ENCODE data around the gene GREB1. TPM values are rescaled to one million over a fixed set of nuclear protein-coding genes. Genes with fewer than 3 reads are reported as not detected.

The GREB1 gene
- total RNA-seq, 6 donors from 2014 or later = 0.39 to 5.4 (median 1.6) TPM

- no peak for DNase-seq
- H3K4me3 ChIP-seq = no peak overlapping the region
- peaks cover 0 to 4% (median 0%) of the 10 kb centered on the region in 4 donors for H3K9me3 ChIP-seq
- 88 to 89% methylated on average over 10 of the region's 10 CpGs for WGBS, 2 donors
- no peak for ATAC-seq (ENCODE audit: low FRiP score in 2 of 2)
- H3K36me3 ChIP-seq = no peaks in the 10 kb centered on the region
- no peaks in the 10 kb centered on the region for H3K4me1 ChIP-seq
- H3K27ac ChIP-seq = no peak overlapping the region
- no peaks in the 10 kb centered on the region for H3K27me3 ChIP-seq
- TF ChIP-seq CTCF (IDR thresholded peaks at IDR 0.05) = no peak
- TF ChIP-seq POLR2A (IDR thresholded peaks at IDR 0.05) = no peak
- TF ChIP-seq POLR2AphosphoS5 (IDR thresholded peaks at IDR 0.05) = no peak
- no peak for TF ChIP-seq EP300 (IDR thresholded peaks at IDR 0.05)
Observed at GRCh38 chr2:11625671-11626070, 91.8 kb downstream of the GREB1 start.

DNA sequence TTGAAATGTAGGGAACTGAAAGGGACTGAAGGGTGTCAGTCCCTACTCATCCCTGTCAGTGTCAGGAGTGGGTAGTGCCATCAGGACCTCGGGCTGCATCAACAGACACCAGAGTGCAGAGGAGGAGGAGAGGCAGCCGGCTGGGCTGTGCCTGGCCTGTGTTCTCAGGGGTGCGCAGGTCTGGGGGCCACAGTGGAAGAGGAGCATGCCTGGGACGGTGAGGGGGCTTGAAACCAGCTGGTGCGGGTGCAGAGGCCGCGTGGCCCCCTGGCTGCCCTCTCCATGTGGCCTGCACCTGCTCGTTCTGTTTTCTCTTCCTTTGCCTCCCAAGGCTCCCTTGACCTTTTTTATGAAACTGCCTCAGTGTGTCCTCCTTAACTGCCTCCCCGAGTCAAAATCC lies 94.8 kb downstream of the GREB1 start:
- no peaks in the 10 kb centered on the region for H3K27me3 ChIP-seq
- TF ChIP-seq POLR2A (IDR thresholded peaks at IDR 0.05) (no peak), POLR2AphosphoS5 (IDR thresholded peaks at IDR 0.05) (no peak), CTCF (IDR thresholded peaks at IDR 0.05) (no peak), EP300 (IDR thresholded peaks at IDR 0.05) (no peak)
- H3K4me1 ChIP-seq = no peaks in the 10 kb centered on the region
- WGBS, 2 donors = 87 to 92% methylated on average over 7 to 9 of the region's 9 CpGs
- H3K9me3 ChIP-seq = peaks cover 0 to 4% (median 0%) of the 10 kb centered on the region in 4 donors
- ATAC-seq (ENCODE audit: low FRiP score in 2 of 2) (no peak), DNase-seq (peak in 1 of 2 donors; percentile 65)
- H3K4me3 ChIP-seq = no peak overlapping the region
- no peak overlapping the region for H3K27ac ChIP-seq
- H3K36me3 ChIP-seq = no peaks in the 10 kb centered on the region

- no peaks in the 10 kb centered on the region for H3K36me3 ChIP-seq
- peaks cover 0 to 4% (median 0%) of the 10 kb centered on the region in 4 donors for H3K9me3 ChIP-seq
- H3K4me1 ChIP-seq = no peaks in the 10 kb centered on the region
- H3K27ac ChIP-seq = no peak overlapping the region
- TF ChIP-seq EP300 (IDR thresholded peaks at IDR 0.05) (no peak), POLR2A (IDR thresholded peaks at IDR 0.05) (no peak), CTCF (IDR thresholded peaks at IDR 0.05) (no peak), POLR2AphosphoS5 (IDR thresholded peaks at IDR 0.05) (no peak)
- no peaks in the 10 kb centered on the region for H3K27me3 ChIP-seq
- WGBS, 2 donors = 87 to 93% methylated on average over 11 of the region's 11 CpGs
- ATAC-seq (ENCODE audit: low FRiP score in 2 of 2) = no peak
- no peak for DNase-seq
- H3K4me3 ChIP-seq = no peak overlapping the region
Observed at GRCh38 chr2:11629215-11629614, 95.4 kb downstream of the GREB1 start.

DNA sequence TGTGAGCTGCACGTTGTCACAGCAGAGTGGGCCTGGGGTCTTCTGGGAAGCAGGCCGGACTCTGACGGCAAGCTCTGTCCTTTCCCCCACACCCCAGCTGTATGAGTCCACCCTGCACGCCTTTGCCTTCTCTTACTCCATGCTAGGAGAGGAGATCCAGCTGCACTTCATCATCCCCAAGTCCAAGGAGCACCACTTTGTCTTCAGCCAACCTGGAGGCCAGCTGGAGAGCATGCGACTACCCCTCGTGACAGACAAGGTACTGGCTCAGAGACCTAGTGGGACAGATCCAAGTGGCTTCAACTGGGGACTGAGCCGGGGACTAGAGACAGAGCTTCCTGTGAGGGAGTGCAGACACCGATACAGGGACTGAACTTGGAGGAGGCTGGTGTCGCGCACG lies 96.0 kb downstream of the GREB1 start:
- TF ChIP-seq EP300 (IDR thresholded peaks at IDR 0.05) (no peak), POLR2A (IDR thresholded peaks at IDR 0.05) (no peak), CTCF (IDR thresholded peaks at IDR 0.05) (no peak), POLR2AphosphoS5 (IDR thresholded peaks at IDR 0.05) (no peak)
- Histone ChIP-seq H3K4me1 (no peaks in the 10 kb centered on the region), H3K36me3 (no peaks in the 10 kb centered on the region), H3K9me3 (peaks cover 0 to 4% (median 0%) of the 10 kb centered on the region in 4 donors), H3K27ac (no peak overlapping the region), H3K4me3 (no peak overlapping the region), H3K27me3 (no peaks in the 10 kb centered on the region)
- DNase-seq (no peak), ATAC-seq (ENCODE audit: low FRiP score in 2 of 2) (no peak)
- WGBS, 2 donors = 73 to 92% methylated on average over 2 to 11 of the region's 11 CpGs

DNA sequence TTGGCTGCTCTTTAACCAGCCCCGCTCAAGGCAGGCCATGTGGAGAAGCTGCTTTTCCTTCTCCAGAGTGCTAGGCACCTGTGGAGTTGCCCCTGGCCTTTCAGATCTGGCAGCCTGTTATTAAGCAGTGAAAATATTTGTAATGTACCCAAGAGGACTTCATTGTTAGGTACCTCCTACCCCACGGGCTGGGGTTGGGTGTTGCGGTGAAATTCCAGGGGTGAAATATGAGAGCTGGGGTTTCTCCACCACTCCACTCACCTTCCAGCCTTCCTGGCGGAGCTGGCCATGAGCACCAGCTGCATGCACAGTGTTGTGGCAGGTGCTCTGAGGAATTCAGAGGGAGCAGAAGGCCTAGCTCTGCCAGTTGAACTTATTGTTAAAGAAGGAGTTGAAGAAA lies 97.0 kb downstream of the GREB1 start:
- H3K27me3 ChIP-seq = no peaks in the 10 kb centered on the region
- TF ChIP-seq POLR2AphosphoS5 (IDR thresholded peaks at IDR 0.05) (no peak), CTCF (IDR thresholded peaks at IDR 0.05) (no peak), EP300 (IDR thresholded peaks at IDR 0.05) (no peak), POLR2A (IDR thresholded peaks at IDR 0.05) (no peak)
- no peaks in the 10 kb centered on the region for H3K4me1 ChIP-seq
- H3K27ac ChIP-seq = no peak overlapping the region
- H3K9me3 ChIP-seq = peaks cover 0 to 4% (median 0%) of the 10 kb centered on the region in 4 donors
- 78 to 79% methylated on average over 4 of the region's 4 CpGs for WGBS, 2 donors
- H3K4me3 ChIP-seq = no peak overlapping the region
- no peak for DNase-seq
- ATAC-seq (ENCODE audit: low FRiP score in 2 of 2) = no peak
- H3K36me3 ChIP-seq = no peaks in the 10 kb centered on the region

Measured in upper lobe of left lung (tissue), 6 donors.